Measurements from ENCODE around the gene SAMD5. TPM values are rescaled to one million over a fixed set of nuclear protein-coding genes. Genes with fewer than 3 reads are reported as not detected.

The SAMD5 gene
- total and polyA plus RNA-seq, 10 of the 15 experiments (the other 5 are each of a cell fraction or from before 2014, with no cell fraction given), result 0.01 to 0.23 (median 0.05) TPM; not detected in 5

GRCh38 chr6:147570681-147571080 is 62.2 kb downstream of the SAMD5 start:
- no peak overlapping the region for H2AFZ ChIP-seq (ENCODE audit: control insufficient read depth, low read depth, low read length)
- ChIA-PET CTCF (no interaction called here), POLR2A (no interaction called here), SMC1A (ENCODE audit: uncharacterized antibody, unreplicated experiment) (no interaction called here), RAD21 (ENCODE audit: unreplicated experiment) (no interaction called here)
- intact Hi-C loops (cut with micrococcal nuclease; ENCODE audit: unreplicated experiment) (no loop called here), in situ Hi-C loops (cut with MboI) (no loop called here)
- no peak for DNase-seq (ENCODE audit: low read depth, low spot score)
- H3K4me2 ChIP-seq (ENCODE audit: control insufficient read depth, insufficient read depth), result no peak overlapping the region
- no peaks in the 10 kb centered on the region for H4K20me1 ChIP-seq (ENCODE audit: control insufficient read depth, insufficient read depth)
- H3K36me3 ChIP-seq (ENCODE audit: control insufficient read depth in 2 of 2, insufficient read depth in 2 of 2, low read length in 1 of 2), result no peaks in the 10 kb centered on the region
- no peaks in the 10 kb centered on the region for H3K79me2 ChIP-seq (ENCODE audit: control insufficient read depth, insufficient read depth, low read length)
- 63% methylated on average over 2 of the region's 2 CpGs for WGBS (ENCODE audit: insufficient coverage, insufficient replicate concordance, low lambda C conversion rate, missing lambda C conversion rate)
- H3K4me3 ChIP-seq, result no peak overlapping the region
- BruUV-seq (replicated peaks), result no TSS peak
- H3K4me1 ChIP-seq (ENCODE audit: control insufficient read depth, insufficient read depth, low read length), result no peaks in the 10 kb centered on the region
- H3K27me3 ChIP-seq (replicated peaks in 1 of 2; ENCODE audit: control insufficient read depth in 2 of 2, insufficient read depth in 2 of 2, low read length in 1 of 2), result no peaks in the 10 kb centered on the region
- no peak for ATAC-seq
- H3K27ac ChIP-seq (ENCODE audit: control insufficient read depth, insufficient read depth), result no peak overlapping the region
- no peak overlapping the region for H3K9ac ChIP-seq (ENCODE audit: control insufficient read depth, insufficient read depth, low read length)
- no peaks in the 10 kb centered on the region for H3K9me3 ChIP-seq (replicated peaks; ENCODE audit: control insufficient read depth, insufficient read depth, low read length)
- no peak for FAIRE-seq
- no peak for TF ChIP-seq BCLAF1 (IDR thresholded peaks at IDR 0.05)
- no peak for TF ChIP-seq CREB1 (IDR thresholded peaks at IDR 0.05; ENCODE audit: low read depth)
- TF ChIP-seq ZBTB33 (IDR thresholded peaks at IDR 0.05), result no peak
